NCI-H1417 treated with DMSO at 0.1 percent for 48 hours (cell line): ENCODE results near the gene INF2.

Source experiments
- DNase-seq: peaks from one replicate; lab custom pipeline; 2025; lab: John Stamatoyannopoulos, UW

Gene INF2

DNA sequence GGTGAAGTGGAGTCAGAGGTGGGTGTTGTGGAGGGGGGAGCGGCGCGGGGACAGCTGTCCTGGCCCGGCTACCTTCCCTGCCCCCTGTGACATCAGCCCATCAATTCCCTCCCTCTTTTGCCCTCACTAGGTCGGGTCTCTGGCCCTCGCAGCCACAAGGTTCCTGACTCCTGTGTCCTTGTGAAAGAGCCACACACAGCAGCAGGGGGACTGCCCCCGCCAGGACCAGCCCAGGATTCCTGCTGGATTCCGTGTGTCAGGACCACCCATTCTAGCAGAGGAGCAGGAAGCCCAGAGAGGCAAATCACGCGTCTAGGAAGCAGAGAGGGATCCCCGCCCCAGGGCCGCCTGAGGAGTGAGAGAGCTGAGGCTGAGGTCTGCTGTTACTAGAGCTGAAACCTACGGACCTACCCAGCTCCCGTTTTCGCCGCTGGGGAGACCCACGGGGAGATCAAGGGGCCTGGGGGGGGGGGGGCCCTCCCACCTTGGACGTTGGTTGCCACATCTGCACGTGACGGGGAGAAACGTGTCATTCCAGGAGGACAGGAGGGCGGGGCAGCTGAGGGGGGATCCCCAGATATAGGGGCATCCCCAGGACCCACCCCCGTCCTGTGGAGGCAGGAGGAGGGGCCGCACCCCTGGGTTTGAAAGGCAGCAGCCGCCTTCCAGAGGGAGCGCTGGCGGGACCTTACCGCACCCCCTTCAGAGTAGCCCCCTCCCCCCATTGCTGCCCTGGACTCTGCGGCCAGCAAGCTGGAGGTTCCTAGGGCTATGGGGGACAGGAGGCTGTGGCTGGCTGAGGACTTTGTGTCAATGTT, 12.5 kb upstream of the INF2 start:
- no peak for DNase-seq

DNA sequence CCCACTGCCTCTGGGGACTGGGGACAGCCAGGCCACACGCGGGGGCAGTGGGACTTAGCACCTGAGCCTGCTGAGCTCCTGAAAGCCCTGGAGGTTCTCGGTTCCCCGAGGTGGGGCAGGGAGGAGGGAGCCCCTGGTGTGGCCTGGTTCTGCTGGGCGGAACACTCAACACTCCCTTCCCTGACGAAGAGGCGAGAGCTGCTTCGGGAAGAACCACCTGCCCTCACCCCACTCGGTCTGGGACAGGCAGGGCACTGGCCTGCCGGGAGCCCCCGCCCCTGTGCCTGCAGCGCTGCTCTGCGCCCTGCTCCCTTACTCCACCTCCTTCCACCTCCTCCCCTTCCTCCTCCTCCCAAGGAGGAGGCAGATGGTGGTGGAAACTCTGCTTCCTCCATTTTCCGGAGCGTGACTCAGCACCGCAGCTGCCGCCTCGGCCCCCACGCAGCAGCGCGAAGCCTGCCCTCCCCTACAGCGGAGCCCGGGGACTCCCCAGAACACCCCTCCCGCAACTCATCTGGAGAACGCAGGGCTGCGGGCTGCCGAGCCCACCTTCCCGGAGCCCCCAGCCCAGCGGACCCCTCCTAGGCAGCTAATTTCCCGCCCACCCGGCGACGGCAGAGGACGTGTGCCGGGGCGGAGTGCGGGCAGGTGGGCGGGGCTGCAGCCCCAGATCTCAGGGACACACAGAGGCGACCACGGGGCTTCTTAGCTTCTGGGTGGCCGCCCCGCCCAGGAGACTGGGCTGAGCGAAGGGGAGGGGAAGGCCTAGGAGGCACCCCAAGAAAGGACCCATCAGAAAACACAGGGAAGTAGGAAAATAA, 11.7 kb upstream of the INF2 start:
- peak; percentile 76 for DNase-seq

DNA sequence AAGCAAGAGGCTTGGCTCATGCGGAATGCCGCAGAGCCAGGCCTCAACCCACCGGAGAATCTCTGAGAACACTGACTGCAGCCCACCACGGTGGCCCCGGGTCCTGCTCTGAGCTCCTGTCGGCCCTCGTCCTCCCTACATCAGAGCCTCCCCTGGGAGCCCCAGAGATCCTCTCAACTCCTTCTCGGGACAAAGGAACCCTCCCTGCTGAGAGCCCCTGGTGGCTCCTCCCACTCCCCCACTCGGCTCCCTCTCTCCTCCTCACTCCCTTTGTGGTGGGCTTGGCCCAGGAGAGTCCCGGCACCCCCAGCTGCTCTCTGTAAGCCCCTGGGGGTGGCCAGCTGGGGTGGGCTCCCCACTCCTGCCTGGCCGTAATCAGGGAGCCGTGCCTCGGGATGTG, 11.1 kb upstream of the INF2 start:
- DNase-seq: no peak

DNA sequence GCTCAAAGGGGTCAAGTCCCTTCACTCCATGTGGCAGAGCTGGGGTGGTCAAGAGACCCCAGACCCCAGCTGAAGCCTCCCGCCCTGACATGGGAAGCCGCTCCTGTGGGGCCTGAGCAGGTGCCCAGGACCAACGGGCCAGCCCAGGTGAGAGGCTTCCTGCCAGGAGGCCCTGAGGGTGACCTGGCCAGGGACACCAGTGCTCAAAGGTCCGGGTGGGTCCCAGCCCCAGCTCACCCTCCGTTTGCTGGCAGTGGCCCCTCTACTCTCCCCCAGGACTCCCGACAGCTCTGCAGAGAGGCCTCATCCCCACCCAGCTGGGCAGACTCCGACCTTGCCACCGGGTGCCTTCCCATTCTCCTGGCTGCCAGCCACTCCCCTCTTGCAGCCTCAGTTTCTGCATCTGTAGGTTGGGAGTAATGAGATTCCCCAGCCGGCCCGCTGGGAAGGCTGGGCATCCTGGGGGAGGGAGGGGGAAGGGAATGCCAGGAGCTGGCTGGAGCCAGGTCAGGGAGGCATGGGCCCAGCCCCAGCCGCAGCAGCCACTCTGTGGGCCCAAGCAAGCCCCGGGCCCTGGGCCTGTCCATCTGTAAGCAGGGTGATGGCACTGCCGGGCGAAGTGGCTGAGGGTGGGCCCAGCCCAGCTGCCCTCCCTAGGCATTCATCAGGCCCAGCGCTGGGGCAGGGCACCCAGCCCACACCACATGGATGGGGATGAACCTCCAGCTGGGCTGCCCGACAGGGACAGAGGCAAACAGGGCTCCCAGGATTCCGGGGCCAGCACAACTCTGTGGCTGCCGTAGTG, 10.3 kb upstream of the INF2 start:
- DNase-seq: no peak

DNA sequence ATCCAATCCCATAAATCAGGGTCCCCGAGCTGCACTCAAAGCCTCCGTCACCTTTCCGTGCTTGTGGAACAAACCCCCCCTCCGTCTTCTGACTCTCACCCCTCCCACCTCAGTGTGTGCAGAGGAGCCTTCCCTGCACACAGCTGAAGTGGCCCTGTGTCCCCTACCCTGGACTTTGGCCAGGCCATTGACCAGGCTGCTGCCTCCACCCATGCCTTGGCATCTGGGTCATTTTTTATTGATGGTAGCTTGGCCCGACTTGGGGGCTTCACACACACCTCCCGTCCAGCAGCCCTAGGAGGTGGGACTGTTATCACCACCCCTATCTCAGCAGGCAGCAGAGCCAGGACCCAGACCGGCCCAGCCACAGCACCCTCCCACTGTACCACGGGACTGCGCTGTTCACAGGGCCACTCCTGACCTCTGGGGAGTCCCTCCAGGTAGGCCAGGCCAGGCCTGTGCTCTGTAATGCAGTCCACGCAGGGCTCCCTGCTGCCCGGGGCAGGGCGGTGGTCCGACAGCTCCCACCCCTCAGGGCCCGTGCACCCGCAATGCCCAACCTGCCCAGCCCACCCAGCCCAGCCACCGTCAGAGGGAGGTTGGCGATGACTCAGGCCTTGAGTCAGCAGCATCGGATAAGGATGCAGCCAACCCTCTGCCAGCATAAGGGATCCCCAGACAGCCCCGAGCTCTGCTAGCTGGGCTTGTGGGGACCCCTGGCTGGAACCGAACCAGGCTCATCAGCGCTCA, 9.2 kb upstream of the INF2 start:
- no peak for DNase-seq

DNA sequence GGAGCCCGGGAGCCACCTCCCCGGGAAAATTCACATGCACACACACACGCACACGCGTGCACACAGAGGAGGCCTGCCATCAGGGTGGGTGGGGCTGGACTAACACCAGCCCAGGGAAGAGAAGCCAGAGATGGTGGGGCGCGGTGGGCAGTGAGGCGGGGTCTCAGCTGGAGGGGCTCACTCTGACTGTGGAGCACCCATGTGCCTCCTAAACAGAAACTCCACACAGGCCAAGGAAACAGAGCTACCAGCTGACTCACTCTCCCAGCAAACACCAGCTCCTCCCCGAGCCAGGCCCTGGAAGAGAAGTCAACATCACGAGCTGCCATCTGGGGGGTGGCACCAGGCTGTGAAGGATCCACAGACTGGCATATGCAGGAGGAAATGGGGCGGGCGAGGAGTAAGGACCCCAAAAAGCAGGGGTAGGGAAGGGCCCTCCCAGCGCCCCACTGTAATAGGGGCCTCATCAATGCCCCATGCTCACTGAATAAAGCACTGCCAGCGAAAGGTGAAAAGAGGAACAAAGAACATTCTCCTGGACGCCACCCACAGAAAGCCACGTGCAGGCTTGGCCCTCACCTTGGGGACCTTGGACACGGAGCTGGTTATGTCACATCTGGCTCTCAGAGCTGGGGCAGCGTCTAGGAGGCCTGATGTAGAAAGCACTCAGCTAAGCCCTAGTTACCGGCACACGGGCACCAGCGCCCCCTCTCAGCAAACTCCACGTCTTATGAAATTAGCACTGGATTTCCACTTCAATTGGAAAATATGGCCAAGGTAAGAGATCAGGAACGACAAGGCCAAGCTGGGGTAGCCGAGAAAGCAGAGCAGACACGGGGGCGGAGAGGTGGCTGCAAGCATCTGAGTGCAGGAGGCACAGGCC, 8.4 kb upstream of the INF2 start:
- no peak for DNase-seq

DNA sequence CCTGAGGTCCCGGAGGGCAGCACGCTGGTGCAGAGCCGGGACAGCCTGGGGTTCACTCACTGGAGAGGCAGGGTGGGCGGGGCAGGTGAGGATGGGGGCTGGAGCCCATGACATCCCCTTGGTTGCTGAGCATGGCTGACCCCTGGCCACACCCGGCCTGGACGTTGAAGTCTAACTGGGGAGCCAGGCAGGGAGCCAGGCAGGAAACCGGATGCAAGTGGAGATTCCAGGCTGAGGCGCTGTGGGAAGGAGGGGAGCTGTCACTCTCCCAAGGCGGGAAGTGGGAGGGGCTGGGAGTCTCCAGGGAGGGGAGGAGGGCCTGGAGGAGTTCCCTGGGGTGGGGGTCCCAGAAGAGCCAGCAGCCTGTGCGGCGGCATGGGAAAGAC, 7.7 kb upstream of the INF2 start:
- DNase-seq: no peak

DNA sequence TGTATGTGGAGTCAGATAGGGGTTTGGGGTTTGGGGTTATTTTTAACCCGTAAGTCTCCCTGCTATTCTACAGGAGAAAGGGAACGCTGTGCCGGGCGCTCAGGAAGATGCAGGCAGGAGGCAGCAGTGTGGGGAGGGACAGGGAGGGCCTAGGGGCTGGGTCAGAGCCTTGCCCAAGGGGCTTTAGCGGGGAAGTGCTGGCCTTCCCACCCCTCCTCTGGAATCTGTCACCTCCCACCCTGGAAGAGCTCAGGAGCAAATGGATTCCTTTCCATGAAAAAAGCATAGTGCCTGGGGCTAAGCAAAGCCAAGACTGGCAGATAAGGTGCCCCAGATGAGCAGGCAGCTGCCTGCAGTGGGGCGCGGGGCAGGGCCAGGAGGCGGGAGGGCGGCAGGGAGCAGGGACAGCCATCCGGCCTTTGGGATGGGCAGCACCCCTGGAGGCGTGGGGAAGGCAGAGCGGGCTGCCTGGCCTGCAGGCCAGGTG, 7.3 kb upstream of the INF2 start:
- DNase-seq: no peak

DNA sequence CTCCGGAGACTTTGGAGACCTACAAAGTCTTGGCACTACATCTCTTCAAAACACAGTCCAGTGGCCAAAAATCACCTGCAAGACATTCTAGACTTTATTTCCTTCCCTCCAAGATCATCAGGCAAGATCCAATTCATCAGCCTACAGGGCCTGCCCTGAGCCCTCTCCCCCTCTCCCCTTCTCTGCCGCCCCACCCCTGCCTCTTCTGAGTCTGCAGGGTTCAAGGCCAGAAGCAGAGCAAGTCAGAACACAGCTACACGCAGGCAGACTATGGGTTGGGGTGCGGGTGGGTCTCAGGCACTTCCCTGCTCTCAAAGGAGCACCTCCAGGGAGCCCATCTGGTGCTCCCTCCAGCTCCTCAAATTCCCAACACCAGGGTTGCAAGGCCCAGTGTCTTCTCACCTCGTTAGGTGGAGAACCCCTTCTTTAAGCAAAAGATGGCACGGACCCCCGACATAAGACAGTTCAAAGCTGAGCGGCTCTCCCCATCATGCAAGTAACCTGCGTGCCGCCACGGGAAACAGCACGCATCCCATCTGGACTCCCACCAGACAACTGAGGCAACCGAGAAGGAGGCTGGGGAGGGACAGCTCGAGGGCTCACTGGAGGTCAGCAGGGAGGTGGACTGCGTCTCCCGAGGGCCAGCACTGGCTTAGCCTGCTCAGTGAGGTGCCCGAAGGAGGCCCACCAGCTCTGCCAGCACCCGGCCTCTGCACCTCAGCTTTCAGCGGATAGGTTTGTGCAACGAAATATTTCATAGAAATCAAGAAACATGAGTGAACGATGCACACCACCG, 5.6 kb upstream of the INF2 start:
- DNase-seq: no peak

DNA sequence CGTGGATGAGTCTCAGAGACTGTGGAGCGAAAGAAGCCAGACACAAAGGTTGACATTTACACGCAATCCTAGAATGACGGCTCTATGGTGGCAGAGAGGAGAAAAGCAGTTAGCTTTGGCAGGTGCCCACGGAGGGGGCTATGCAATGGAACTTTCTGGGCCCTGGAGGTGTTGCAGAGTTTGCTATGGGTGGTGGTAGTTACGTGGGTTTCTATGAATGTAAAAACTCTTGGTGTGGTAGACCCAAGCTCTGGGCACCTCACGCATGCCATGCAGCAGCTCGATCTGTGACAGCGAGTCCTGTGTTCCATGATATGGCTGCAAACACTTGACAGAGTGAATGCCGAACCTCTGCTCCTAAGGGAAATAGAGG, 5.0 kb upstream of the INF2 start:
- no peak for DNase-seq

DNA sequence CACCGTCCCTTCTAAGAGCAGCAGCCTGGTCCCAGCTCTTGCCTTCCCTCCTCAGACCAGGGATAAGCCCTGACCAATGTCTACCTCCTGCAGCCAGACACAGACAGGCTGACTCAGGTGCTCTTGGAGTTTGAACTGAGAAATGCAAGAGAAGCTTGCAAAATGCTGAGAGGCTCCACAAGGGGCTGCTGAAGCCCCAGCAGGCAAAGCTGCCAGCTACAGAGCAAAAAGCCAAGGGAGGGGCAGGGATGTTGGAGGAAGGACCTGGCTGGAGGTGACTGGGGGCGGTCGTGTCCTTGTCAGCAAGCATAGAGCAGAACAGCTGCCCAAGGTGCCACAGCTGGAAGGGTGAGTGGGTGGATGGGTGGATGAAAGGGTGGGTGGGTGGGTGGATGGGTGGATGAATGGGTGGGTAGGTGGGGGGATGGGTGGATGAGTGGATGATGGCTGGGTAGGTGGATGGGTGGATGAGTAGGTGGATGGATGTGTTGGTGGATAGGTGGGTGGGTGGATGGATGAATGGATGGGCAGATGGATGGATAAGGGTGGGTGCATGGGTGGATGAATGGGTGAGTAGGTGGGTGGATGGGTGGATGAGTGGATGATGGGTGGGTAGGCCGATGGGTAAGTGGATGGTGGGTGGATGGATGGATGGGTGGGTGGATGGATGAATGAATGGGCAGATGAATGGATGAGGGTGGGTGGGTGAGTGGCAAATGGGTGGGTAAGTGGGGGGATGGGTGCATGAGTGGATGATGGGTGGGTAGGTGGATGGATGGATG, 4.0 kb upstream of the INF2 start:
- no peak for DNase-seq

DNA sequence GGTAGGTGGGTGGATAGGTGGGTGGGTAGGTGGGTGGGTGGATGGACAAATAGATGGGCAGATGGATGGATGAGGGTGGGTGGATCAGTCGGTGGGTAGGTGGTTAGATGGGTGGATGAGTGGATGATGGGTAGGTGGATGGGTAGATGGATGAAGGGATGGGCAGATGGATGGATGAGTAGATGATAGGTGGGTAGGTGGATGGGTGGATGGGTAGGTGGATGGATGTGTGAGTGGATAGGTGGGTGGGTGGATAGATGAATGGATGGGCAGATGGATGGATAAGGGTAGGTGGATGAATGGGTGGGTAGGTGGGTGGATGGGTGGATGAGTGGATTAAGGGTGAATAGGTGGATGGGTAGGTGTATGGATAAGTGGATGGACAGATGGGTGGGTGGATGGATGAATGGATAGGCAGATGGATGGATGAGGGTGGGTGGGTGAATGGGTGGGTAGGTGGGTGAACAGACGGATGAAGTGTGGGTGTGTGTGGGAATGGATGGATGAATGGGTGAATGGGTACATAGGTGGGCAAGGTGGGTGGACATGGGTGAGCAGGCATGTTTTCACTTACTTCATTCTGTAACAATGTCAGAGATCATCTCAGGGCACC, 3.3 kb upstream of the INF2 start:
- no peak for DNase-seq

DNA sequence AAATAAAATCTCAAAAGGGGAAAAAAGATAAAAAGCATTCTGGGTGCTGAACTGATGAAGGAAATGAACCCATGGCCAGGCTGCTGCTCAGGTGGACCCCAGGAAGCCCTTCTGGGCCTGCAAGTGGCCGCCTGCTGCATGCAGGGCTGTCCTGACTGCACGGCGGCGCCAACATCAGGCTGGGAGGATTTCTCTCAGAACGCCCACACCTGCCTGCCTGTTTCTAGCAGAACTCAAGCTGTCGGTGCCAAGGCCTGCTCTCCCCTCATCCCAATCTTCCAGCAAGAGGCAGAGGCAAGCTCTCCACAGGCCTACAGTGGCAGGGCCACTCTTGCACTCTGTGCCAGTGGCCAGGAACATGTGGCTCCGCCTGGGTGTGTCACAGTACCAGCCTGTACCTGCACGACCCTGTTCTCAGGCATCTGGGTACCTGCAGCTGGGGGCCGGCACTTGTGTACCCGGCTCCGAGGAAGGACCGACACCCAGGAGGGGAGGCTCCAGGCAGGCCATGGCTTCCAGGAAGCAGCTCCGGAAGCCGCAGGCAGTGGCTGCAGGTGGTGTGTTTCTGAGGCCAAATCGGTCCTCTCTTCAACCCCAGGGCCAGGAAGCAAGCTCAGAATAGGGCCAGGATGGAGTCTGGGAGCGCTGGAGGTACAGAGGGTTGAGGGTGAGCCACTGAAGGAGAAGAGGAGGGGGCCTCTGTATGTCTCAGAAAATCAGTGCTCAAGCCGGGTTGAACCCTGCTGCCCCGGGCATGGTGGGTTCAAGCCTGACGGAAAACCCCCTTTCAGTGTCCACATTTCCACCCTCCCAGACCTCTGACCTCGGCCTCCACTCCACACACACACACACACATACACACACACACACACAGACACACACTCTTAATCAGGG, 2.5 kb upstream of the INF2 start:
- DNase-seq: no peak

DNA sequence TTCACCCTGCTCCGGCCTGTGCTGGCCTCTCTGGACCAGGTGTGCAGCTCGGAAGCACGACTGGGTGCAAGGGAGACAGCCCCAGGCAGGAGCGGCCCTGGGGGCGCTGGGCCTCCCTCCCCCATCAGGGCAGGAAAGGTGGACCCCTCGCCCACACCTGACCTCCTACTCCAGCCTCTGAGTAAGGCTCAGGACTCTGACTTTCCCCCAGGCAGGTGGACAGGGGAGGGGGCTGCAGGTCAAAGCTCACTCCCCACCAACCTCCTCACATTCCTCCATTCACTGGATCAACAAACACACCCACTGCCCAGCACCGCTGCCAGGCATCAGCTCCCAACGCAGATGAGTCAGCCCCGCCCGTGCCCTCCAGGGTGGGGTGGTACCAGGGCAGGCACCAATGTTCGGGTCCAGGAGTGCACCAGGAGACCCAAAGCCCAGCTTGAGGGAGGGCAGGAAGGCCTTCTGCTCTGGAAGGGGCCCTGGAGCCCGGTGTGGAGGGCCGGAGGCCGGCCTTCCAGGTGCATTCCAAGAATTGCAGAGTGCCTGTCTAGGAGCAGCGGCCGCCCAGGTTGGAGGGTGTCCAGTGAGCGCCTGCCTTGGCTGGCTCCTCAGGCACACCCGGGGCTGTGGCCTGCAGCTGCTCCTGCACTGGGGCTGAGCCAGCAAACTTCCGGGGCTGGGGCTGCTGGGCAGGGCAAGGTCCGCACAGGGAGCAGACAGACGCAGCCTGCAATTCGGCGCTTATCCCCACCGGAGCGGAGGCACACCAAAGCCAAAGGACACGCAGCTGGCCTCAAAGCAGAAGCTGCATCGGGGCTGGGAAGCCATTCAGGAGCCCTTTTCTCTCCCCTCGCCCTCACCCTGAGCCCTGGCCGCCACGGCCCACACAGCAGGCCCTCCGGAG, 1.6 kb upstream of the INF2 start:
- no peak for DNase-seq

DNA sequence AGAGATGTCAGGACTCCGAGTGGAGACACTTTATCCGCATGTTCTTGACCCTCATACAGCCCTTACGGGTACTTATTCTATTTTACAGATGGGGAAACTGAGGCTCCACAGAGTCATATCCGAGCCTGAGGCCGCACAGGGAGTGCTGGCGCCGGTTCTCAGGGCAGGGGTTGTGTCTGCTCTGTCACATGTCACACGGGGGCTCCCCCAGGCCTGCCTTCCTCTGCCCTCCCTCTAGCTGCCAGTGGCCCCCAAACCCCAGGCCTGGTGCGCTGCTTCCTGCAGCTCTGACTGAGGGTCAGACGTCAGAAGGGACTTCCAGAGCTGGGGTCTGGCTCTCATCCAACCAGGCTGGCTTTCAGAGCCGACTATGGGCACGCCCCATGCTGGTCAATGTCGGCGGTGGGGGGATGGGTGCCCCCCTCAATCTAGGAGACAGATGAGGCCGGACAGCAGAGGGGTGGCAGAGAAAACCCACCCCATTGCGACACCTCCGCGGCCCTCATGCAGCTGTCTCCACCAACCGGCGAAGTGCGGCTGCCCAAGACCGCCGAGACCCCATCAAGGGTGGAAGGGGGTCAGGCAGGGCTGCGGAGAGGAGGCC, 811 bp upstream of the INF2 start:
- no peak for DNase-seq
